ENCODE results near the gene AFP.
A peak's percentile ranks its signal among the peaks of the same experiment; 100 is the strongest.

The AFP gene

GRCh38 chr4:73450398-73451004 is 14.5 kb downstream of the AFP start:
- H3K4me3 ChIP-seq (ENCODE audit: low read depth, low read length): peak overlapping the region; percentile 20; the same call in 1 of the 2 replicates
- H3K9me3 ChIP-seq (ENCODE audit: control insufficient read depth, insufficient read depth, low read length): no peaks in the 10 kb centered on the region
- H3K27me3 ChIP-seq (ENCODE audit: control insufficient read depth, insufficient read depth, low read length): no peaks in the 10 kb centered on the region
- peaks cover 60% of the 10 kb centered on the region for H3K4me1 ChIP-seq (ENCODE audit: control insufficient read depth, insufficient read depth, low read length)
- peak overlapping the region; percentile 25; the same call in 1 of the 2 replicates for H3K9ac ChIP-seq (ENCODE audit: low read depth, low read length)
- H3K36me3 ChIP-seq (ENCODE audit: control insufficient read depth, insufficient read depth, low read length): no peaks in the 10 kb centered on the region
- peak overlapping the region; percentile 89 for H3K27ac ChIP-seq (ENCODE audit: low read depth, low read length)

- H3K9me3 ChIP-seq (ENCODE audit: control insufficient read depth, insufficient read depth, low read length): no peaks in the 10 kb centered on the region
- H3K4me3 ChIP-seq (ENCODE audit: low read depth, low read length): 0 out of 2 replicates have a peak overlapping the region, but pooled peaks have one; percentile 9
- no peak overlapping the region for H3K9ac ChIP-seq (ENCODE audit: low read depth, low read length)
- no peaks in the 10 kb centered on the region for H3K27me3 ChIP-seq (ENCODE audit: control insufficient read depth, insufficient read depth, low read length)
- peak overlapping the region; percentile 89 for H3K27ac ChIP-seq (ENCODE audit: low read depth, low read length)
- peaks cover 60% of the 10 kb centered on the region for H3K4me1 ChIP-seq (ENCODE audit: control insufficient read depth, insufficient read depth, low read length)
- no peaks in the 10 kb centered on the region for H3K36me3 ChIP-seq (ENCODE audit: control insufficient read depth, insufficient read depth, low read length)
These were observed 15.4 kb downstream of the AFP start for GRCh38 chr4:73451404-73451803.

- Histone ChIP-seq H3K9me3 (ENCODE audit: control insufficient read depth, insufficient read depth, low read length) (no peaks in the 10 kb centered on the region), H3K27me3 (ENCODE audit: control insufficient read depth, insufficient read depth, low read length) (no peaks in the 10 kb centered on the region), H3K36me3 (ENCODE audit: control insufficient read depth, insufficient read depth, low read length) (no peaks in the 10 kb centered on the region), H3K4me1 (ENCODE audit: control insufficient read depth, insufficient read depth, low read length) (peaks cover 60% of the 10 kb centered on the region), H3K9ac (ENCODE audit: low read depth, low read length) (no peak overlapping the region), H3K4me3 (ENCODE audit: low read depth, low read length) (0 out of 2 replicates have a peak overlapping the region, but pooled peaks have one; percentile 9), H3K27ac (ENCODE audit: low read depth, low read length) (peak overlapping the region; percentile 89)
These were observed 16.1 kb downstream of the AFP start for GRCh38 chr4:73451981-73452747.

GRCh38 chr4:73452953-73453700 is 17.1 kb downstream of the AFP start:
- Histone ChIP-seq H3K9ac (ENCODE audit: low read depth, low read length) (no peak overlapping the region; the same call in 1 of the 2 replicates), H3K4me1 (ENCODE audit: control insufficient read depth, insufficient read depth, low read length) (peaks cover 60% of the 10 kb centered on the region), H3K9me3 (ENCODE audit: control insufficient read depth, insufficient read depth, low read length) (no peaks in the 10 kb centered on the region), H3K27ac (ENCODE audit: low read depth, low read length) (peak overlapping the region; percentile 89), H3K36me3 (ENCODE audit: control insufficient read depth, insufficient read depth, low read length) (no peaks in the 10 kb centered on the region), H3K4me3 (ENCODE audit: low read depth, low read length) (peak overlapping the region; percentile 43), H3K27me3 (ENCODE audit: control insufficient read depth, insufficient read depth, low read length) (no peaks in the 10 kb centered on the region)

- Histone ChIP-seq H3K4me1 (ENCODE audit: control insufficient read depth, insufficient read depth, low read length) (peaks cover 58% of the 10 kb centered on the region), H3K4me3 (ENCODE audit: low read depth, low read length) (peak overlapping the region; percentile 43), H3K27ac (ENCODE audit: low read depth, low read length) (peak overlapping the region; percentile 89), H3K36me3 (ENCODE audit: control insufficient read depth, insufficient read depth, low read length) (no peaks in the 10 kb centered on the region), H3K9me3 (ENCODE audit: control insufficient read depth, insufficient read depth, low read length) (no peaks in the 10 kb centered on the region), H3K27me3 (ENCODE audit: control insufficient read depth, insufficient read depth, low read length) (no peaks in the 10 kb centered on the region), H3K9ac (ENCODE audit: low read depth, low read length) (no peak overlapping the region; the same call in 1 of the 2 replicates)
These were observed 17.6 kb downstream of the AFP start for GRCh38 chr4:73453701-73454005.

- H3K36me3 ChIP-seq (ENCODE audit: control insufficient read depth, insufficient read depth, low read length): no peaks in the 10 kb centered on the region
- H3K27ac ChIP-seq (ENCODE audit: low read depth, low read length): no peak overlapping the region
- no peaks in the 10 kb centered on the region for H3K9me3 ChIP-seq (ENCODE audit: control insufficient read depth, insufficient read depth, low read length)
- H3K4me3 ChIP-seq (ENCODE audit: low read depth, low read length): no peak overlapping the region
- no peak overlapping the region for H3K9ac ChIP-seq (ENCODE audit: low read depth, low read length)
- H3K27me3 ChIP-seq (ENCODE audit: control insufficient read depth, insufficient read depth, low read length): no peaks in the 10 kb centered on the region
- peaks cover 45% of the 10 kb centered on the region for H3K4me1 ChIP-seq (ENCODE audit: control insufficient read depth, insufficient read depth, low read length)
These were observed 18.9 kb downstream of the AFP start for GRCh38 chr4:73454920-73455319.

GRCh38 chr4:73456177-73457022 is 20.4 kb downstream of the AFP start:
- Histone ChIP-seq H3K27ac (ENCODE audit: low read depth, low read length) (no peak overlapping the region), H3K4me1 (ENCODE audit: control insufficient read depth, insufficient read depth, low read length) (peaks cover 31% of the 10 kb centered on the region)

GRCh38 chr4:73458184-73459047 is 22.4 kb downstream of the AFP start:
- Histone ChIP-seq H3K27me3 (ENCODE audit: control insufficient read depth, insufficient read depth, low read length) (no peaks in the 10 kb centered on the region), H3K9ac (ENCODE audit: low read depth, low read length) (no peak overlapping the region), H3K36me3 (ENCODE audit: control insufficient read depth, insufficient read depth, low read length) (no peaks in the 10 kb centered on the region), H3K4me1 (ENCODE audit: control insufficient read depth, insufficient read depth, low read length) (peaks cover 11% of the 10 kb centered on the region), H3K4me3 (ENCODE audit: low read depth, low read length) (no peak overlapping the region), H3K27ac (ENCODE audit: low read depth, low read length) (no peak overlapping the region), H3K9me3 (ENCODE audit: control insufficient read depth, insufficient read depth, low read length) (no peaks in the 10 kb centered on the region)

More at GRCh38 chr4:73456177-73457022, 20.4 kb downstream of the AFP start:
- Histone ChIP-seq H3K27me3 (ENCODE audit: control insufficient read depth, insufficient read depth, low read length) (no peaks in the 10 kb centered on the region), H3K4me3 (ENCODE audit: low read depth, low read length) (no peak overlapping the region), H3K36me3 (ENCODE audit: control insufficient read depth, insufficient read depth, low read length) (no peaks in the 10 kb centered on the region), H3K9ac (ENCODE audit: low read depth, low read length) (no peak overlapping the region), H3K9me3 (ENCODE audit: control insufficient read depth, insufficient read depth, low read length) (no peaks in the 10 kb centered on the region)

- H3K9ac ChIP-seq (ENCODE audit: low read depth, low read length): no peak overlapping the region
- no peaks in the 10 kb centered on the region for H3K27me3 ChIP-seq (ENCODE audit: control insufficient read depth, insufficient read depth, low read length)
- H3K27ac ChIP-seq (ENCODE audit: low read depth, low read length): no peak overlapping the region
- no peak overlapping the region for H3K4me3 ChIP-seq (ENCODE audit: low read depth, low read length)
- H3K4me1 ChIP-seq (ENCODE audit: control insufficient read depth, insufficient read depth, low read length): peaks cover 6% of the 10 kb centered on the region
- H3K9me3 ChIP-seq (ENCODE audit: control insufficient read depth, insufficient read depth, low read length): no peaks in the 10 kb centered on the region
- H3K36me3 ChIP-seq (ENCODE audit: control insufficient read depth, insufficient read depth, low read length): no peaks in the 10 kb centered on the region
These were observed 23.0 kb downstream of the AFP start for GRCh38 chr4:73459048-73459421.
